Measurements from ENCODE around the gene NFATC3. TPM values are rescaled to one million over a fixed set of nuclear protein-coding genes. Genes with fewer than 3 reads are reported as not detected.

Gene NFATC3
- total RNA-seq, 2 experiments from 2014 or later = 84.8 to 94.4 TPM

- peaks cover 45% of the 10 kb centered on the region for H3K4me1 Mint-ChIP-seq (ENCODE audit: low read depth)
- intact Hi-C loops (cut with DNase I, micrococcal nuclease) = loop anchor here (5.0 kb wide), 3 partner anchors 49 to 704 kb away; partner anchors contain the start of gene NRN1L (in 1 of the 2)
- ChIA-PET POLR2A (interaction anchor here (1.9 kb wide), 1 partner anchor 11 kb away, joined by 10 read pairs; the partner anchor contains the start of gene ESRP2), CTCF (interaction anchor here (2.9 kb wide), 1 partner anchor 133 kb away, joined by 20 read pairs; no protein-coding TSS in a partner anchor)
- Histone ChIP-seq H3K4me3 (ENCODE audit: low read length) (no peak overlapping the region), H3K36me3 (ENCODE audit: insufficient read depth, low read length) (peaks cover 77% of the 10 kb centered on the region), H3K27me3 (ENCODE audit: control insufficient read depth in 1 of 2, insufficient read depth in 2 of 2, low read length in 2 of 2) (no peaks in the 10 kb centered on the region), H3K27ac (ENCODE audit: low read depth in 1 of 2, low read length in 2 of 2) (no peak overlapping the region), H3K9me3 (ENCODE audit: control insufficient read depth in 1 of 2, insufficient read depth in 1 of 2, low read length in 2 of 2) (no peaks in the 10 kb centered on the region), H3K4me1 (ENCODE audit: insufficient read depth, low read length) (peaks cover 23% of the 10 kb centered on the region)
- no peak overlapping the region for H3K4me3 Mint-ChIP-seq
- H3K27me3 Mint-ChIP-seq = no peaks in the 10 kb centered on the region
- H3K36me3 Mint-ChIP-seq (ENCODE audit: low read depth) = peaks cover 39% of the 10 kb centered on the region
- no peaks in the 10 kb centered on the region for H3K9me3 Mint-ChIP-seq
- DNase-seq = no peak
- ATAC-seq (ENCODE audit: poor library complexity) = no peak
- peak overlapping the region; percentile 47 for H3K27ac Mint-ChIP-seq
- TF ChIP-seq CTCF (IDR thresholded peaks at IDR 0.05) = no peak
Measured at GRCh38 chr16:68226116-68226515, 140.9 kb downstream of the NFATC3 start.

GRCh38 chr16:68227183-68227793 lies 142.1 kb downstream of the NFATC3 start:
- Histone ChIP-seq H3K4me3 (ENCODE audit: low read length) (no peak overlapping the region), H3K4me1 (ENCODE audit: insufficient read depth, low read length) (peaks cover 23% of the 10 kb centered on the region), H3K36me3 (ENCODE audit: insufficient read depth, low read length) (peaks cover 68% of the 10 kb centered on the region), H3K9me3 (ENCODE audit: control insufficient read depth in 1 of 2, insufficient read depth in 1 of 2, low read length in 2 of 2) (no peaks in the 10 kb centered on the region), H3K27ac (ENCODE audit: low read depth in 1 of 2, low read length in 2 of 2) (peak overlapping the region; percentile 47 to 61), H3K27me3 (ENCODE audit: control insufficient read depth in 1 of 2, insufficient read depth in 2 of 2, low read length in 2 of 2) (no peaks in the 10 kb centered on the region)
- no peak for TF ChIP-seq CTCF (IDR thresholded peaks at IDR 0.05)
- intact Hi-C loops (cut with DNase I, micrococcal nuclease) = loop anchor here (5.0 kb wide), 3 partner anchors 50 to 705 kb away; partner anchors contain the start of gene NRN1L (in 1 of the 2)
- no peak overlapping the region for H3K4me3 Mint-ChIP-seq
- DNase-seq (peak in 3 of 14 experiments; percentile 21 to 43 (median 29)), ATAC-seq (ENCODE audit: poor library complexity) (peak; percentile 28)
- H3K27me3 Mint-ChIP-seq = no peaks in the 10 kb centered on the region
- H3K9me3 Mint-ChIP-seq = no peaks in the 10 kb centered on the region
- CTCF ChIA-PET = interaction anchor here (0.6 to 2.9 kb wide), 9 partner anchors 10 to 1599 kb away, joined by 3 to 20 read pairs (median 3); partner anchors contain the start of genes ATP6V0D1 and SLC7A6
- H3K4me1 Mint-ChIP-seq (ENCODE audit: low read depth) = peaks cover 39% of the 10 kb centered on the region
- H3K27ac Mint-ChIP-seq = peak overlapping the region; percentile 47
- H3K36me3 Mint-ChIP-seq (ENCODE audit: low read depth) = peaks cover 30% of the 10 kb centered on the region
- POLR2A ChIA-PET = interaction anchor here (0.6 to 1.9 kb wide), 6 partner anchors 10 to 142 kb away, joined by 3 to 10 read pairs (median 3); partner anchors contain the start of genes ESRP2 and NFATC3

GRCh38 chr16:68227850-68228553 lies 142.8 kb downstream of the NFATC3 start:
- Histone ChIP-seq H3K27me3 (ENCODE audit: control insufficient read depth in 1 of 2, insufficient read depth in 2 of 2, low read length in 2 of 2) (no peaks in the 10 kb centered on the region), H3K4me1 (ENCODE audit: insufficient read depth, low read length) (peaks cover 23% of the 10 kb centered on the region), H3K4me3 (ENCODE audit: low read length) (no peak overlapping the region), H3K36me3 (ENCODE audit: insufficient read depth, low read length) (peaks cover 64% of the 10 kb centered on the region), H3K27ac (ENCODE audit: low read depth in 1 of 2, low read length in 2 of 2) (peak overlapping the region; percentile 47 to 61), H3K9me3 (ENCODE audit: control insufficient read depth in 1 of 2, insufficient read depth in 1 of 2, low read length in 2 of 2) (no peaks in the 10 kb centered on the region)
- Mint-ChIP-seq H3K9me3 (no peaks in the 10 kb centered on the region), H3K27ac (peak overlapping the region; percentile 47), H3K4me3 (peak overlapping the region; percentile 20), H3K4me1 (ENCODE audit: low read depth) (peaks cover 39% of the 10 kb centered on the region), H3K27me3 (no peaks in the 10 kb centered on the region), H3K36me3 (ENCODE audit: low read depth) (peaks cover 23% of the 10 kb centered on the region)
- peak in 1 of 14 experiments; percentile 28 for DNase-seq
- ChIA-PET POLR2A (interaction anchor here (0.6 to 1.5 kb wide), 8 partner anchors 9 to 143 kb away, joined by 3 to 5 read pairs (median 4); partner anchors contain the start of gene NFATC3), CTCF (interaction anchor here (0.6 to 2.9 kb wide), 7 partner anchors 11 to 1599 kb away, joined by 3 to 20 read pairs (median 5); no protein-coding TSS in a partner anchor)
- no peak for ATAC-seq (ENCODE audit: poor library complexity)
- intact Hi-C loops (cut with DNase I, micrococcal nuclease) = loop anchor here (2.0 to 5.0 kb wide), 4 partner anchors 51 to 706 kb away; partner anchors contain the start of gene NRN1L (in 1 of the 2)
- no peak for TF ChIP-seq CTCF (IDR thresholded peaks at IDR 0.05)
